ENCODE results near the gene STIMATE. TPM values are rescaled to one million over a fixed set of nuclear protein-coding genes. Genes with fewer than 3 reads are reported as not detected.

Gene STIMATE
- polyA plus RNA-seq, 1 donor from 2014 or later = 14.6 TPM

- H3K79me2 ChIP-seq (replicated peaks; ENCODE audit: insufficient read depth, low read length) = no peaks in the 10 kb centered on the region
- TF ChIP-seq CTCF (IDR thresholded peaks at IDR 0.05; ENCODE audit: poor library complexity, severe bottlenecking) (no peak), RAD21 (conservative IDR thresholded peaks at IDR 0.05) (no peak), POLR2AphosphoS5 (IDR thresholded peaks at IDR 0.05) (no peak), SMC3 (conservative IDR thresholded peaks at IDR 0.05; ENCODE audit: poor library complexity) (no peak), EZH2 (IDR thresholded peaks at IDR 0.05; ENCODE audit: borderline replicate concordance, insufficient read depth, low read length, poor library complexity, severe bottlenecking) (no peak), REST (IDR thresholded peaks at IDR 0.05; ENCODE audit: borderline replicate concordance) (no peak), EP300 (conservative IDR thresholded peaks at IDR 0.05; ENCODE audit: poor library complexity, severe bottlenecking) (no peak), TAF1 (IDR thresholded peaks at IDR 0.05; ENCODE audit: low read depth) (no peak), MXI1 (conservative IDR thresholded peaks at IDR 0.05; ENCODE audit: poor library complexity, severe bottlenecking) (no peak)
- H3K27me3 ChIP-seq (ENCODE audit: insufficient read depth, low read depth, low read length) = no peaks in the 10 kb centered on the region
- no peaks in the 10 kb centered on the region for H3K9me3 ChIP-seq (ENCODE audit: low read length)
- no peaks in the 10 kb centered on the region for H3K9me2 ChIP-seq (ENCODE audit: insufficient read depth, low read length)
- H3K9ac ChIP-seq (ENCODE audit: low read length) = no peak overlapping the region
- H3F3A ChIP-seq (ENCODE audit: insufficient read depth, low read length, poor library complexity, severe bottlenecking) = no peaks in the 10 kb centered on the region
- no peaks in the 10 kb centered on the region for H3K36me3 ChIP-seq (ENCODE audit: insufficient read depth, low read length)
- no peak overlapping the region for H2AFZ ChIP-seq (ENCODE audit: low read depth, low read length)
- no peak overlapping the region for H3K4me2 ChIP-seq (ENCODE audit: low read length)
- no peak overlapping the region for H3K27ac ChIP-seq (ENCODE audit: low read length)
- H3K4me3 ChIP-seq (ENCODE audit: low read length) = no peak overlapping the region
- H4K20me1 ChIP-seq (ENCODE audit: insufficient read depth) = no peaks in the 10 kb centered on the region
Measured at GRCh38 chr3:52871761-52872160, 25.6 kb downstream of the STIMATE start.

- H3F3A ChIP-seq (ENCODE audit: insufficient read depth, low read length, poor library complexity, severe bottlenecking) = no peaks in the 10 kb centered on the region
- no peaks in the 10 kb centered on the region for H3K27me3 ChIP-seq (ENCODE audit: insufficient read depth, low read depth, low read length)
- H3K4me2 ChIP-seq (ENCODE audit: low read length) = no peak overlapping the region
- no peaks in the 10 kb centered on the region for H3K36me3 ChIP-seq (ENCODE audit: insufficient read depth, low read length)
- TF ChIP-seq MXI1 (conservative IDR thresholded peaks at IDR 0.05; ENCODE audit: poor library complexity, severe bottlenecking) = no peak
- TF ChIP-seq POLR2AphosphoS5 (IDR thresholded peaks at IDR 0.05) = no peak
- no peak for TF ChIP-seq EP300 (conservative IDR thresholded peaks at IDR 0.05; ENCODE audit: poor library complexity, severe bottlenecking)
- TF ChIP-seq SMC3 (conservative IDR thresholded peaks at IDR 0.05; ENCODE audit: poor library complexity) = no peak
- no peak for TF ChIP-seq CTCF (IDR thresholded peaks at IDR 0.05; ENCODE audit: poor library complexity, severe bottlenecking)
- TF ChIP-seq RAD21 (conservative IDR thresholded peaks at IDR 0.05) = no peak
- no peak for TF ChIP-seq REST (IDR thresholded peaks at IDR 0.05; ENCODE audit: borderline replicate concordance)
- H3K9me3 ChIP-seq (ENCODE audit: low read length) = no peaks in the 10 kb centered on the region
- no peak overlapping the region for H3K27ac ChIP-seq (ENCODE audit: low read length)
- no peak overlapping the region for H3K9ac ChIP-seq (ENCODE audit: low read length)
- no peaks in the 10 kb centered on the region for H3K79me2 ChIP-seq (replicated peaks; ENCODE audit: insufficient read depth, low read length)
- H3K9me2 ChIP-seq (ENCODE audit: insufficient read depth, low read length) = no peaks in the 10 kb centered on the region
- H3K4me3 ChIP-seq (ENCODE audit: low read length) = no peak overlapping the region
- H2AFZ ChIP-seq (ENCODE audit: low read depth, low read length) = no peak overlapping the region
- H4K20me1 ChIP-seq (ENCODE audit: insufficient read depth) = no peaks in the 10 kb centered on the region
Measured at GRCh38 chr3:52870471-52870870, 26.9 kb downstream of the STIMATE start.

Data from neural cell (in vitro differentiated cells).